Vagina (tissue), 2 donors: Measurements from ENCODE around the gene HIPK2.

ENCODE experiments used
- CTCF ChIP-seq, 3 experiments: fragments of 450-650 bp in 2 of 3; fragments of 200-600 bp in 1 of 3; sonication (generic) in 1 of 3; IDR thresholded peaks; one replicate each; pipeline ENCODE4 v1.5.1; 2017 to 2019; ENCODE audit warnings: antibody characterized with exemption in 3 of 3, mild to moderate bottlenecking in 2 of 3, moderate library complexity in 2 of 3
- POLR2A ChIP-seq, 2 donors: fragments of 450-650 bp; IDR thresholded peaks; one replicate each; pipeline ENCODE4 v1.6.1; 2017; ENCODE audit warnings: antibody characterized with exemption in 2 of 2, mild to moderate bottlenecking in 2 of 2, moderate library complexity in 2 of 2

- TF ChIP-seq CTCF (IDR thresholded peaks at IDR 0.05) (no peak), POLR2A (IDR thresholded peaks at IDR 0.05) (no peak)
Observed at GRCh38 chr7:139743967-139744767, 33.6 kb downstream of the HIPK2 start.
